Panc1 (cell line): Measurements from ENCODE around the gene RAB40A.

Source experiments
- POLR2AphosphoS5 ChIP-seq: IDR thresholded peaks from 2 replicates; pipeline ENCODE4 v1.6.1; 2012; ENCODE audit warnings: mild to moderate bottlenecking, low read depth, low read length, moderate library complexity
- TCF7L2 ChIP-seq: IDR thresholded peaks from 2 replicates; pipeline ENCODE4 v1.6.1; 2011; ENCODE audit warnings: mild to moderate bottlenecking, low read depth, low read length, inconsistent platforms
- TF ChIP-seq, protein P1 (sequence below): fragments of 450-650 bp; IDR thresholded peaks from 2 replicates; pipeline ENCODE4 v1.5.1; 2017; ENCODE audit warnings: mild to moderate bottlenecking
- TF ChIP-seq, protein P2 (sequence below), 2 experiments: IDR thresholded peaks; 2 replicates each; pipeline ENCODE4 v1.6.1; 2011 to 2012; ENCODE audit warnings: low read depth in 2 of 2, control low read depth in 1 of 2, low read length in 1 of 2, mild to moderate bottlenecking in 1 of 2, moderate library complexity in 1 of 2; ENCODE audit not compliant: insufficient read depth in 1 of 2

DNA sequence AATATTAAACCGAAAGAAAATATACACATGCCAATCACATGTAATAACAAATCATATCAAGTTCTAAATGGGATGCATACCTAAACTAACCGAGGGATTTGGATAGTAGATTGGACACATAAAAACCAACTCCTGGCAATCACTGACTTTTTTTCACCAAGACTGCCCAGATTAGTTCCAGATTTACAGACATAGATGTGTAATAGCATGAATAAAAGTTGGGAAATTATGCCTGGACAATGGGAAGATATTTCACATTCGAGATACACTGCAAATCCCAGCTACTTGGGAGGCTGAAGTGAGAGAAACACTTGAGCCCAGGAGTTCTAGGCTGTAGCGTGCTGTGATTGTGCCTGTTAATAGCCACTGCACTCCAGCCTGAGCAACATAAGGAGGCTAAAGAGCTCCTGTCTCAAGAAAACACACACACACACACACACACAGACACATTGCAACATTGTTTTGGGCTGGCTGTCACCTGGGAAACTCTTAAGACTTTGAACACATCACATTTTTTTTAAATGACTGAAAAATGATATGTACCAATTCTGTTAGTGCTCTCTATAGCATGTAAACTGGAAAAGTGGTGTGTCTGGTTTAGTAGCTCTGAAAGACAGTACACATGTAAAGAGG is 5.7 kb downstream of the RAB40A start:
- TF ChIP-seq, protein P1, sequence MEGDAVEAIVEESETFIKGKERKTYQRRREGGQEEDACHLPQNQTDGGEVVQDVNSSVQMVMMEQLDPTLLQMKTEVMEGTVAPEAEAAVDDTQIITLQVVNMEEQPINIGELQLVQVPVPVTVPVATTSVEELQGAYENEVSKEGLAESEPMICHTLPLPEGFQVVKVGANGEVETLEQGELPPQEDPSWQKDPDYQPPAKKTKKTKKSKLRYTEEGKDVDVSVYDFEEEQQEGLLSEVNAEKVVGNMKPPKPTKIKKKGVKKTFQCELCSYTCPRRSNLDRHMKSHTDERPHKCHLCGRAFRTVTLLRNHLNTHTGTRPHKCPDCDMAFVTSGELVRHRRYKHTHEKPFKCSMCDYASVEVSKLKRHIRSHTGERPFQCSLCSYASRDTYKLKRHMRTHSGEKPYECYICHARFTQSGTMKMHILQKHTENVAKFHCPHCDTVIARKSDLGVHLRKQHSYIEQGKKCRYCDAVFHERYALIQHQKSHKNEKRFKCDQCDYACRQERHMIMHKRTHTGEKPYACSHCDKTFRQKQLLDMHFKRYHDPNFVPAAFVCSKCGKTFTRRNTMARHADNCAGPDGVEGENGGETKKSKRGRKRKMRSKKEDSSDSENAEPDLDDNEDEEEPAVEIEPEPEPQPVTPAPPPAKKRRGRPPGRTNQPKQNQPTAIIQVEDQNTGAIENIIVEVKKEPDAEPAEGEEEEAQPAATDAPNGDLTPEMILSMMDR: no peak
- TF ChIP-seq TCF7L2 (no peak), POLR2AphosphoS5 (no peak)
- TF ChIP-seq, protein P2, sequence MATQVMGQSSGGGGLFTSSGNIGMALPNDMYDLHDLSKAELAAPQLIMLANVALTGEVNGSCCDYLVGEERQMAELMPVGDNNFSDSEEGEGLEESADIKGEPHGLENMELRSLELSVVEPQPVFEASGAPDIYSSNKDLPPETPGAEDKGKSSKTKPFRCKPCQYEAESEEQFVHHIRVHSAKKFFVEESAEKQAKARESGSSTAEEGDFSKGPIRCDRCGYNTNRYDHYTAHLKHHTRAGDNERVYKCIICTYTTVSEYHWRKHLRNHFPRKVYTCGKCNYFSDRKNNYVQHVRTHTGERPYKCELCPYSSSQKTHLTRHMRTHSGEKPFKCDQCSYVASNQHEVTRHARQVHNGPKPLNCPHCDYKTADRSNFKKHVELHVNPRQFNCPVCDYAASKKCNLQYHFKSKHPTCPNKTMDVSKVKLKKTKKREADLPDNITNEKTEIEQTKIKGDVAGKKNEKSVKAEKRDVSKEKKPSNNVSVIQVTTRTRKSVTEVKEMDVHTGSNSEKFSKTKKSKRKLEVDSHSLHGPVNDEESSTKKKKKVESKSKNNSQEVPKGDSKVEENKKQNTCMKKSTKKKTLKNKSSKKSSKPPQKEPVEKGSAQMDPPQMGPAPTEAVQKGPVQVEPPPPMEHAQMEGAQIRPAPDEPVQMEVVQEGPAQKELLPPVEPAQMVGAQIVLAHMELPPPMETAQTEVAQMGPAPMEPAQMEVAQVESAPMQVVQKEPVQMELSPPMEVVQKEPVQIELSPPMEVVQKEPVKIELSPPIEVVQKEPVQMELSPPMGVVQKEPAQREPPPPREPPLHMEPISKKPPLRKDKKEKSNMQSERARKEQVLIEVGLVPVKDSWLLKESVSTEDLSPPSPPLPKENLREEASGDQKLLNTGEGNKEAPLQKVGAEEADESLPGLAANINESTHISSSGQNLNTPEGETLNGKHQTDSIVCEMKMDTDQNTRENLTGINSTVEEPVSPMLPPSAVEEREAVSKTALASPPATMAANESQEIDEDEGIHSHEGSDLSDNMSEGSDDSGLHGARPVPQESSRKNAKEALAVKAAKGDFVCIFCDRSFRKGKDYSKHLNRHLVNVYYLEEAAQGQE (IDR thresholded peaks at IDR 0.05; ENCODE audit: insufficient read depth in 1 of 2, low read depth in 2 of 2, low read length in 1 of 2): no peak
